Right lobe of liver (tissue), 6 donors: ENCODE data around the gene OR52E5. TPM values are rescaled to one million over a fixed set of nuclear protein-coding genes. Genes with fewer than 3 reads are reported as not detected.

ENCODE experiments used
- ATAC-seq, 4 donors: fragments of 200-7000 bp; cut with Tn5 transposase; one replicate each; pipeline ENCODE4 v1.9.1; 2020; ENCODE audit warnings: mild to moderate bottlenecking in 4 of 4, moderate library complexity in 4 of 4
- DNase-seq, 3 donors: peaks; one replicate each; pipeline ENCODE4 v3.0.0-alpha.2; 2020
- H3K27ac ChIP-seq, 3 donors: fragments of 200-600 bp; one replicate each; pipeline ENCODE4 v1.8.0; 2022
- H3K27me3 ChIP-seq, 2 donors: fragments of 200-600 bp; one replicate each; pipeline ENCODE4 v1.8.0; 2022
- H3K36me3 ChIP-seq, 4 donors: fragments of 200-600 bp; sonication (generic) in 1 of 4; one replicate each; pipeline versions ENCODE4 v1.5.1 to v1.8.0; 2017 to 2022; ENCODE audit warnings: control low read depth in 1 of 4
- H3K4me1 ChIP-seq, 4 donors: fragments of 200-600 bp; sonication (generic) in 1 of 4; one replicate each; pipeline versions ENCODE4 v1.5.1 to v1.8.0; 2017 to 2022; ENCODE audit warnings: control low read depth in 1 of 4
- H3K4me3 ChIP-seq, 3 donors: fragments of 200-600 bp; one replicate each; pipeline ENCODE4 v1.8.0; 2022
- H3K9me3 ChIP-seq, 4 donors: fragments of 200-600 bp; sonication (generic) in 1 of 4; one replicate each; pipeline versions ENCODE4 v1.5.1 to v1.8.0; 2017 to 2022; ENCODE audit warnings: control low read depth in 1 of 4
- POLR2A ChIP-seq: fragments of 450-650 bp; IDR thresholded peaks from one replicate; pipeline ENCODE4 v1.6.1; 2017; ENCODE audit warnings: antibody characterized with exemption, mild to moderate bottlenecking
- WGBS: methylation state at CpG from one replicate; pipeline ENCODE4 v1.1.6; 2018; ENCODE audit warnings: low coverage, low lambda C conversion rate; ENCODE audit not compliant: insufficient coverage; ENCODE audit errors: missing lambda C conversion rate; 5-methylcytosine and 5-hydroxymethylcytosine counted together
- intact Hi-C, 2 donors: fragments of 100-400 bp; cut with DNase I; formaldehyde crosslinking; loops; one replicate each; pipeline versions ENCODE4 v1.11.2 to v1.14.1; 2022
- total RNA-seq, 6 experiments: library from RNA; depleted of rRNA in 2 of 6; stranded (reverse); fragments of >200 nt in 2 of 6; fragmentation: NEBNext Ultra II Directional in 3 of 6; extraction: Animal tissue kit (Norgen Biotek cat#: 25700) in 3 of 6; gene quantifications; one replicate each; pipeline versions ENCODE4 v1.1.0 to v1.2.4, GENCODE V29; 2016 to 2023
- TF ChIP-seq, protein P1 (sequence below), 4 donors: fragments of 200-600 bp in 3 of 4; fragments of 450-650 bp in 1 of 4; IDR thresholded peaks; one replicate each; pipeline versions ENCODE4 v1.5.1 to v1.8.0; 2016 to 2022; ENCODE audit warnings: antibody characterized with exemption in 4 of 4, mild to moderate bottlenecking in 2 of 4
- donor health status: DM: no; HTN: yes; CAD: no.
- donor health status: DM: no; HTN: no; CAD: no.
- donor health status: DM: no; HTN: no; CAD: no.
- donor health status: DM: no; HTN: yes; CAD: no.
- donor health status: DM: no; HTN: yes; CAD: no.

Gene OR52E5
- total RNA-seq, 6 experiments from 2014 or later: not detected

DNA sequence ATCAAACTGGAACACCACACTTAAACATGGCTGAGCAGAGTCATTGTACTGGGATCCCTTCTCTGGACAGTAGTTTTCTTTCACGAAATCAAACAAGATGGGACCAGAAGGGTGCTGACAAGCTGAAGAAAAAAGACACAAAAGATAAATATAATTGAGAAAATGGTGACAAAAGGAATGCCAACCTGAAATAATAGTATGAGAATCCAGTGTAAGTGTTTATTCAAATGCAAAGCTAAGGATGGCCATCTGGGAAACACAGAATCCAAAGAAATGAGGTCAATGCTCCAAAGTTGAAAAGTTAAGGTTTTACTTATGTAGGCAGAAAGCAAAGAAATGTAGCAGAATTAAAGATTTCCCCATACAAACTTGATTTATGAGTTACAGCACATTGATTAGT, 5.3 kb upstream of the OR52E5 start:
- no peak for ATAC-seq
- TF ChIP-seq, protein P1, sequence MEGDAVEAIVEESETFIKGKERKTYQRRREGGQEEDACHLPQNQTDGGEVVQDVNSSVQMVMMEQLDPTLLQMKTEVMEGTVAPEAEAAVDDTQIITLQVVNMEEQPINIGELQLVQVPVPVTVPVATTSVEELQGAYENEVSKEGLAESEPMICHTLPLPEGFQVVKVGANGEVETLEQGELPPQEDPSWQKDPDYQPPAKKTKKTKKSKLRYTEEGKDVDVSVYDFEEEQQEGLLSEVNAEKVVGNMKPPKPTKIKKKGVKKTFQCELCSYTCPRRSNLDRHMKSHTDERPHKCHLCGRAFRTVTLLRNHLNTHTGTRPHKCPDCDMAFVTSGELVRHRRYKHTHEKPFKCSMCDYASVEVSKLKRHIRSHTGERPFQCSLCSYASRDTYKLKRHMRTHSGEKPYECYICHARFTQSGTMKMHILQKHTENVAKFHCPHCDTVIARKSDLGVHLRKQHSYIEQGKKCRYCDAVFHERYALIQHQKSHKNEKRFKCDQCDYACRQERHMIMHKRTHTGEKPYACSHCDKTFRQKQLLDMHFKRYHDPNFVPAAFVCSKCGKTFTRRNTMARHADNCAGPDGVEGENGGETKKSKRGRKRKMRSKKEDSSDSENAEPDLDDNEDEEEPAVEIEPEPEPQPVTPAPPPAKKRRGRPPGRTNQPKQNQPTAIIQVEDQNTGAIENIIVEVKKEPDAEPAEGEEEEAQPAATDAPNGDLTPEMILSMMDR (IDR thresholded peaks at IDR 0.05): no peak

DNA sequence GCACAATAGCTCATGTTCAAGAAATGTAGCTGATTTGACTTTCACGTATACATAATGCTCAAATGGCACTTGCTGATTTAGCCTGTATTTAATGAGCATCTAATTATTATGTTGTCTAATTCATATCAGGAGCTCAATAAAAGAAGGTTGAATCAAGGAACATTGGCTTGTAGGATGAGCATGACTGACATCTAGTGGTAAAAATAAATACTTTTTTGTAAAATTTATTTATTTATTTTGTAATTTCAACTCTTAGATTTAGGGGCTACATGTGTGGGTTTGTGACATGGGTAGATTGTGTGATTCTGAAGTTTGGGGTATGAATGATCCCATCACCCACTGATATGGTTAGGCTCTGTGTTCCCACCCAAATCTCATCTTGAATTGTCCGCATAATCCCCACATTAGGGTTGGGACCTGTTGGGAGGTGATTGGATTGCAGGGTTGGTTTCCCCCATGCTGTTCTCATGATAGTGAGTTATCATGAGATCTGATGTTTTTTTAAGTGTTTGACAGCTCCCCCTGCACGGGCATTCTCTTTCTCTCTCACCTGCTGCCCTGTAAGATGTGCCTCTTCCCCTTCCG, 1.7 kb upstream of the OR52E5 start:
- peak in 1 of 4 donors; percentile 46 for ATAC-seq
- Histone ChIP-seq H3K9me3 (no peaks in the 10 kb centered on the region), H3K4me1 (no peaks in the 10 kb centered on the region), H3K4me3 (no peak overlapping the region), H3K27me3 (no peaks in the 10 kb centered on the region), H3K27ac (no peak overlapping the region), H3K36me3 (no peaks in the 10 kb centered on the region)
- DNase-seq: no peak
- intact Hi-C loops: no loop called here
- TF ChIP-seq POLR2A: no peak
- TF ChIP-seq, protein P1 (IDR thresholded peaks at IDR 0.05): peak; percentile 32 to 58 (median 50)
- 30% methylated on average over 3 of the region's 4 CpGs for WGBS

More for the DNA sequence above, 5.3 kb upstream of the OR52E5 start:
- H3K36me3 ChIP-seq: no peaks in the 10 kb centered on the region
- DNase-seq: no peak
- intact Hi-C loops: no loop called here
- WGBS: 33% methylated on average over 1 of the region's 1 CpG
- no peak overlapping the region for H3K27ac ChIP-seq
- no peaks in the 10 kb centered on the region for H3K27me3 ChIP-seq
- no peaks in the 10 kb centered on the region for H3K9me3 ChIP-seq
- H3K4me1 ChIP-seq: no peaks in the 10 kb centered on the region
- H3K4me3 ChIP-seq: no peak overlapping the region

DNA sequence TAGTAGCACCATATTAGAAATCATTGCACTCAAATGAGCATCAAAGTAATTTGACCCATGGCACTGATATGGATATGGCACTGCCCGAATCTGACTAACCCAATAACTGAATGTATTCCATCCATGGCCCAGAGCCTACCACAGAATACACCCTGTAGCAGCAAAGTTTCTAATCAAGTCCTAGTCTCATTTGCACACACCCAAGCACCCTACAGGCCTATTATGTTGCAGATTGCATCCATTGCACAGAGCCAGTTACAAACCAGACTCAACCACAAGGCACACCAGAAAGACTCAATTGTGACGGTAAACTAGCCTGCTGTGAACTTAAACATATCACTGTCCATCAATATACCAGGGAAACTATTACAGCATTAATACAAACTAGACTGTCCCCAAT, 6.5 kb downstream of the OR52E5 start:
- ATAC-seq: no peak
- DNase-seq: no peak
- no peaks in the 10 kb centered on the region for H3K9me3 ChIP-seq
- intact Hi-C loops: no loop called here
- no peaks in the 10 kb centered on the region for H3K4me1 ChIP-seq
- no peaks in the 10 kb centered on the region for H3K27me3 ChIP-seq
- 52% methylated on average over 2 of the region's 2 CpGs for whole genome bisulfite sequencing
- TF ChIP-seq, protein P1 (IDR thresholded peaks at IDR 0.05): no peak
- TF ChIP-seq POLR2A: no peak
- H3K36me3 ChIP-seq: no peaks in the 10 kb centered on the region
- H3K4me3 ChIP-seq: no peak overlapping the region
- no peak overlapping the region for H3K27ac ChIP-seq

DNA sequence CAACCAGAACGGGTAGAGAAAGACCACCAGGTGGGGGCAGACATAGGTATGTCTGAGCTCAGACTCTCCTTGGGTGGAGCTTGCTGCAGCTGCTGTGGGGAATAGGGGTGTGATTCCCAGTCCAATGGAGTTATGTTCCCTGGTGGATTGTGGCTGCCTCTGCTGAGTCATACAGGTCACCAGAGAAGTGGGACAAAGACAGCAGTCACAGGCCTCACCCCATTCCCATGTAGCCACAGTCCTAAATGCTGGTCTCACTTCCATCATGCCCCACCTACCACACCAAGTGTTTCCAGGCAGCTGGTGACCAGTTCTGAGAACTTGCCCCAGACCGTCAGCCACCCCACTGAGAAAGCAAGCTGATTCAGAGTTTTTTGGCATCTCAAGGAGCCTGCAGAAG, 17.5 kb downstream of the OR52E5 start:
- H3K9me3 ChIP-seq: no peaks in the 10 kb centered on the region
- no peaks in the 10 kb centered on the region for H3K36me3 ChIP-seq
- no peak overlapping the region for H3K4me3 ChIP-seq
- no peak for DNase-seq
- WGBS: 10% methylated on average over 1 of the region's 2 CpGs
- no peak overlapping the region for H3K27ac ChIP-seq
- no peak for ATAC-seq
- H3K4me1 ChIP-seq: no peaks in the 10 kb centered on the region
- TF ChIP-seq, protein P1 (IDR thresholded peaks at IDR 0.05): no peak
- TF ChIP-seq POLR2A: no peak
- intact Hi-C loops: no loop called here
- H3K27me3 ChIP-seq: no peaks in the 10 kb centered on the region
